ENCODE data around the gene POLR3A. TPM values are rescaled to one million over a fixed set of nuclear protein-coding genes. Genes with fewer than 3 reads are reported as not detected.

The POLR3A gene
- total RNA-seq, 1 donor, result 17.5 TPM

GRCh38 chr10:78062296-78062695 lies 33.0 kb upstream of the POLR3A start:
- H3K4me3 ChIP-seq (ENCODE audit: low read depth, low read length), result no peak overlapping the region
- no peak for TF ChIP-seq CTCF (IDR thresholded peaks at IDR 0.05; ENCODE audit: insufficient read depth, low read length)
- no peak for DNase-seq (ENCODE audit: low read depth)

- DNase-seq (ENCODE audit: low read depth), result no peak
- H3K4me3 ChIP-seq (ENCODE audit: low read depth, low read length), result no peak overlapping the region
- no peak for TF ChIP-seq CTCF (IDR thresholded peaks at IDR 0.05; ENCODE audit: insufficient read depth, low read length)
Observed at GRCh38 chr10:78059906-78060702, 30.8 kb upstream of the POLR3A start.

- TF ChIP-seq CTCF (IDR thresholded peaks at IDR 0.05; ENCODE audit: insufficient read depth, low read length), result no peak
Observed at GRCh38 chr10:78058562-78058961, 29.2 kb upstream of the POLR3A start.

GRCh38 chr10:78053211-78053868 lies 24.0 kb upstream of the POLR3A start:
- H3K4me3 ChIP-seq (ENCODE audit: low read depth, low read length), result no peak overlapping the region
- TF ChIP-seq CTCF (IDR thresholded peaks at IDR 0.05; ENCODE audit: insufficient read depth, low read length), result no peak

More at GRCh38 chr10:78058562-78058961, 29.2 kb upstream of the POLR3A start:
- H3K4me3 ChIP-seq (ENCODE audit: low read depth, low read length), result no peak overlapping the region
- DNase-seq (ENCODE audit: low read depth), result no peak

GRCh38 chr10:78049851-78050250 lies 20.5 kb upstream of the POLR3A start:
- no peak for TF ChIP-seq CTCF (IDR thresholded peaks at IDR 0.05; ENCODE audit: insufficient read depth, low read length)
- no peak overlapping the region for H3K4me3 ChIP-seq (ENCODE audit: low read depth, low read length)
- no peak for DNase-seq (ENCODE audit: low read depth)

More at GRCh38 chr10:78053211-78053868, 24.0 kb upstream of the POLR3A start:
- DNase-seq (ENCODE audit: low read depth), result peak; percentile 57

GRCh38 chr10:78047314-78047891 lies 18.1 kb upstream of the POLR3A start:
- H3K4me3 ChIP-seq (ENCODE audit: low read depth, low read length), result no peak overlapping the region
- peak; percentile 95 for TF ChIP-seq CTCF (IDR thresholded peaks at IDR 0.05; ENCODE audit: insufficient read depth, low read length)
- DNase-seq (ENCODE audit: low read depth), result peak; percentile 90

Measured in fibroblast of the aortic adventitia (primary cell).